HFF-Myc (cell line): ENCODE data around the gene DAND5.

ENCODE experiments used
- DNase-seq: peaks from one replicate; pipeline ENCODE4 v3.0.0-alpha.2; 2011; ENCODE audit warnings: low read depth; ENCODE audit errors: extremely low read depth
- H3K4me3 ChIP-seq: replicated peaks from 2 replicates; pipeline ENCODE4 v1.5.1; 2011; ENCODE audit warnings: low read depth, mild to moderate bottlenecking, control low read depth, low read length
- TF ChIP-seq, protein P1 (sequence below): IDR thresholded peaks from 2 replicates; pipeline ENCODE4 v1.5.1; 2012; ENCODE audit warnings: mild to moderate bottlenecking, low read depth, low read length, control low read depth; ENCODE audit errors: missing control alignments

DAND5 gene

GRCh38 chr19:12938779-12939601 lies 30.4 kb upstream of the DAND5 start:
- TF ChIP-seq, protein P1, sequence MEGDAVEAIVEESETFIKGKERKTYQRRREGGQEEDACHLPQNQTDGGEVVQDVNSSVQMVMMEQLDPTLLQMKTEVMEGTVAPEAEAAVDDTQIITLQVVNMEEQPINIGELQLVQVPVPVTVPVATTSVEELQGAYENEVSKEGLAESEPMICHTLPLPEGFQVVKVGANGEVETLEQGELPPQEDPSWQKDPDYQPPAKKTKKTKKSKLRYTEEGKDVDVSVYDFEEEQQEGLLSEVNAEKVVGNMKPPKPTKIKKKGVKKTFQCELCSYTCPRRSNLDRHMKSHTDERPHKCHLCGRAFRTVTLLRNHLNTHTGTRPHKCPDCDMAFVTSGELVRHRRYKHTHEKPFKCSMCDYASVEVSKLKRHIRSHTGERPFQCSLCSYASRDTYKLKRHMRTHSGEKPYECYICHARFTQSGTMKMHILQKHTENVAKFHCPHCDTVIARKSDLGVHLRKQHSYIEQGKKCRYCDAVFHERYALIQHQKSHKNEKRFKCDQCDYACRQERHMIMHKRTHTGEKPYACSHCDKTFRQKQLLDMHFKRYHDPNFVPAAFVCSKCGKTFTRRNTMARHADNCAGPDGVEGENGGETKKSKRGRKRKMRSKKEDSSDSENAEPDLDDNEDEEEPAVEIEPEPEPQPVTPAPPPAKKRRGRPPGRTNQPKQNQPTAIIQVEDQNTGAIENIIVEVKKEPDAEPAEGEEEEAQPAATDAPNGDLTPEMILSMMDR = peak; percentile 2
- no peak for DNase-seq
- H3K4me3 ChIP-seq = peak overlapping the region; percentile 89

DNA sequence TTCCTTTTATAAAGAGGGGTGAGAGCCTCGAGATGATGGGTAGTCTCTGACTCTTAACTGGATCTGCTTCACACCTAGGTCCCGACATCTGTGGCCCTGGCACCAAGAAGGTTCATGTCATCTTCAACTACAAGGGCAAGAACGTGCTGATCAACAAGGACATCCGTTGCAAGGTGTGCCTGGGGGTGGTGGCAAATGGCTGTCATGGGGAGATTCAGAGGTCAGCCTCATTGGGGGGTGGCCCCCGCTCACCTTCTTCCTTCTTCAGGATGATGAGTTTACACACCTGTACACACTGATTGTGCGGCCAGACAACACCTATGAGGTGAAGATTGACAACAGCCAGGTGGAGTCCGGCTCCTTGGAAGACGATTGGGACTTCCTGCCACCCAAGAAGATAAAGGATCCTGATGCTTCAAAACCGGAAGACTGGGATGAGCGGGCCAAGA lies 29.4 kb upstream of the DAND5 start:
- H3K4me3 ChIP-seq = peak overlapping the region; percentile 89
- TF ChIP-seq, protein P1 = no peak
- DNase-seq = no peak

DNA sequence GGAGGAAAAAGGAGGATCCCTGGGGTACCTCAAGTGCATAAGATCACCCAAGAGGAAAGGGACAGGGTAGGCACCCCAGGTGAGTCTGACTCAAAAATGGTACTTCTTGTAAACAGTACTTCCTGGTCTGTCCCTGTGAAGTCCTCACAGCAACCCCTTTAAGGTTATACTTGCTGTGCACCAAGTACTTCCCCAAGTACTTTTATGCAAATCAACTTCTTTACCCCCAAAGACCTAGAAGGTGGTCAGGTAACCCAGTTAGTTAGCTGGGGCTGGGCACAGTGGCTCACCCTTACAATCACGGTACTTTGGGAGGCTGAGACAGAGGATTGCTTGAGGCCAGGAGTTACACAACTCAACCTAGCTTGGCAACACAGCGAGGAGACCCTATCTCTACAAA lies 28.5 kb upstream of the DAND5 start:
- TF ChIP-seq, protein P1 = no peak
- DNase-seq = no peak
- peak overlapping the region; percentile 89 for H3K4me3 ChIP-seq

DNA sequence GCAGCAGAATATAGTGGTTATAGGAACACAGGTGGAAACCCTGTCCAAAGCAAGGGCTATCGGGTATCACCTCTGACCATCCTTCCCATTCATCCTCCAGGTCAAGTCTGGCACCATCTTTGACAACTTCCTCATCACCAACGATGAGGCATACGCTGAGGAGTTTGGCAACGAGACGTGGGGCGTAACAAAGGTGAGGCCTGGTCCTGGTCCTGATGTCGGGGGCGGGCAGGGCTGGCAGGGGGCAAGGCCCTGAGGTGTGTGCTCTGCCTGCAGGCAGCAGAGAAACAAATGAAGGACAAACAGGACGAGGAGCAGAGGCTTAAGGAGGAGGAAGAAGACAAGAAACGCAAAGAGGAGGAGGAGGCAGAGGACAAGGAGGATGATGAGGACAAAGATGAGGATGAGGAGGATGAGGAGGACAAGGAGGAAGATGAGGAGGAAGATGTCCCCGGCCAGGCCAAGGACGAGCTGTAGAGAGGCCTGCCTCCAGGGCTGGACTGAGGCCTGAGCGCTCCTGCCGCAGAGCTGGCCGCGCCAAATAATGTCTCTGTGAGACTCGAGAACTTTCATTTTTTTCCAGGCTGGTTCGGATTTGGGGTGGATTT lies 25.8 kb upstream of the DAND5 start:
- DNase-seq = no peak
- no peak overlapping the region for H3K4me3 ChIP-seq
- TF ChIP-seq, protein P1 = no peak

GRCh38 chr19:12944104-12944674 lies 25.2 kb upstream of the DAND5 start:
- TF ChIP-seq, protein P1 = no peak
- no peak overlapping the region for H3K4me3 ChIP-seq
- DNase-seq = no peak

DNA sequence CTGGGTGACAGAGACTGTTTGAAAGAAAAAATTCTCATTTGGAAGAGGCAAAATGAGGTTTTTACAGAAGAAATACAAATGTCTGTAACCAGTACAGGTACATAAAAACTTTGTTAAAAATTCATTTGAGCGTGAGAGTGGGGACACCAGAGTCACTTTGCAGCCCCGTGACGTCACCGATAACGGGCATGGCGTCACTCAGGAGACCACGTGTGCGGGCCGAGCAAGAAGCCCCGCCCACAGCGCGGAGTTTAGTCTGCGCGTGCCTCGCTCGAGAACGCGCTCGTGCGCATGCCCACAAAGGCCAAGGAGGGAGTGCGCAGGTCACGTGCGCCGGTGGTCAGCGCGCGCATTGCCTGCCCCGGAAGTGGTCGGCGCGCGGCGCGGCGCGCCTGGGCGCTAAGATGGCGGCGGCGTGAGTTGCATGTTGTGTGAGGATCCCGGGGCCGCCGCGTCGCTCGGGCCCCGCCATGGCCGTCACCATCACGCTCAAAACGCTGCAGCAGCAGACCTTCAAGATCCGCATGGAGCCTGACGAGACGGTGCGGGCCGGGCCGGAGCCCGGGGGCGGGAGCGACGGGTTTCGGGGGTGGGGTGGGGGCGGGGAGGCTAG lies 23.8 kb upstream of the DAND5 start, which contains the start of gene RAD23A:
RAD23A (plus strand) TSS at position 384 of the 613 bp plus-strand sequence; CDS start at position 471, 87 bp downstream.
- peak; percentile 94 for DNase-seq
- TF ChIP-seq, protein P1 = no peak
- H3K4me3 ChIP-seq = peak within 1 kb of the TSS; percentile 65
